ENCODE measurements around the gene CFTR. TPM values are rescaled to one million over a fixed set of nuclear protein-coding genes. Genes with fewer than 3 reads are reported as not detected.
"Not testable (repeated sequence)": the region's sequence is repeated elsewhere in the genome, so short reads cannot be mapped to it uniquely, and the experiment has no call there.

Gene CFTR
- total RNA-seq, 2 experiments from 2014 or later: not detected

DNA sequence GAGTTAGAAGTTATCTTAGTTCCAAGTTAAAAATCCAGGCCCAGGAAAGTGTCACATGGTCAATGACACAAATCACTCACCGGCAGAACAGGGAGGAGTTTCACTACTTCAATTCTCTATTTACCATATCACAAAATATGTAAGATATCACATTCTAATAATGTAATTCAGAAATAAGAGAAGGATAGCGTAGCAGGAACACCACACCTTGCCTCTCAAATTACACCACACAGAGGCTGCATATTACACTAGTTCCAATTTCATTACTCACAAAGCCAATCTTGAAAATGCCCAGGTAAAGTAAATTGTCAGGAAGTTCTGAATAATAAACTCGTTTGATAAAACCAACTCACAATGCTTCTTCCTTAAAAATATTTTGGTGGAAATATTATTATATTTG is 224.2 kb downstream of the CFTR start:
- Mint-ChIP-seq H3K4me3 (no peak overlapping the region), H3K4me1 (ENCODE audit: low read depth) (no peaks in the 10 kb centered on the region), H3K27me3 (no peaks in the 10 kb centered on the region), H3K36me3 (ENCODE audit: low read depth) (no peaks in the 10 kb centered on the region), H3K9me3 (no peaks in the 10 kb centered on the region), H3K27ac (no peak overlapping the region)
- intact Hi-C loops (cut with micrococcal nuclease): no loop called here
- ChIA-PET CTCF (interaction anchor here (1.2 kb wide), 1 partner anchor 12 kb away, joined by 3 read pairs; no protein-coding TSS in a partner anchor), POLR2A (no interaction called here)
- DNase-seq (no peak), ATAC-seq (no peak)
- no peak for TF ChIP-seq CTCF (IDR thresholded peaks at IDR 0.05)

DNA sequence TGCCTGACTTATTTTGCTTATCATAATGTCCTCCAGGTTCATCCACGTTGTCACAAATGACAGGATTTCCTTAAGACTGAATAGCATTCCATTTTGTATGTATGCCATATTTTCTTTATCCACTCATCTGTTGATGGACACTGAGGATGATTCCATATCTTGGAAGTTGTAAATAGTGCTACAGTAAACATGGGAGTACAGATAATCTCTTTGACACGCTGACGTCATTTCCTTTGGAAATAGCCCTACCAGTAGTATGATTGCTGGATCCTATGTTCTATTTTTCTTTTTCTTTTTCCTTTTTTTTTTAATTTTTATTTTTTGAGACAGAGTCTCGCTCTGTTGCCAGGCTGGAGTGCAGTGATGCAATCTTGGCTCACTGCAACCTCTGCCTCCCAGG is 225.8 kb downstream of the CFTR start:
- TF ChIP-seq CTCF (IDR thresholded peaks at IDR 0.05): no peak
- Mint-ChIP-seq H3K4me3 (no peak overlapping the region), H3K4me1 (ENCODE audit: low read depth) (no peaks in the 10 kb centered on the region), H3K36me3 (ENCODE audit: low read depth) (no peaks in the 10 kb centered on the region), H3K27ac (no peak overlapping the region), H3K9me3 (no peaks in the 10 kb centered on the region), H3K27me3 (no peaks in the 10 kb centered on the region)
- no peak for ATAC-seq
- ChIA-PET CTCF (no interaction called here), POLR2A (no interaction called here)
- DNase-seq: no peak
- intact Hi-C loops (cut with micrococcal nuclease): no loop called here

DNA sequence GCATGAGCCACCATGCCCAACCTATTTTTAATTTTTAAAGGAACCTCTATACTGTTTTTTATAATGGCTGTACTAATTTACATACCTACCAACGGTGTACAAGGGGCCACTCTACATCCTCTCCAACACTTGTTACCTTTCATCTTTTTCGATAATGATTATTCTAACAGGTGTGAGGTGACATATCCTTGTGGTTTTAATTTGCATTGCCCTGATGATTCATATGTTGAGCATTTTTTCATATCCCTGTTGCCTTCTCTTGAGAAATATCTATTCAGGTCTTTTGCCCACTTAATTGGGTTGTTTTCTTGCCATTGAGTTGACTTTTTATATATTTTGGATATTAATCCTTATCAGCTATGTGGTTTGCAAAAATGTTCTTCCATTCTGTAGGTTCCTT is 226.4 kb downstream of the CFTR start:
- CTCF ChIA-PET: no interaction called here
- POLR2A ChIA-PET: no interaction called here

GRCh38 chr7:117707080-117707479 is 227.3 kb downstream of the CFTR start:
- intact Hi-C loops (cut with micrococcal nuclease): no loop called here
- no peak for DNase-seq
- H3K4me1 Mint-ChIP-seq (ENCODE audit: low read depth): no peaks in the 10 kb centered on the region

More for the DNA sequence above, 226.4 kb downstream of the CFTR start:
- intact Hi-C loops (cut with micrococcal nuclease): no loop called here
- Mint-ChIP-seq H3K4me1 (ENCODE audit: low read depth) (no peaks in the 10 kb centered on the region), H3K4me3 (no peak overlapping the region), H3K9me3 (no peaks in the 10 kb centered on the region), H3K27ac (no peak overlapping the region), H3K27me3 (no peaks in the 10 kb centered on the region), H3K36me3 (ENCODE audit: low read depth) (no peaks in the 10 kb centered on the region)
- ATAC-seq (no peak), DNase-seq (no peak)
- no peak for TF ChIP-seq CTCF (IDR thresholded peaks at IDR 0.05)

GRCh38 chr7:117708173-117708572 is 228.3 kb downstream of the CFTR start:
- H3K4me1 Mint-ChIP-seq (ENCODE audit: low read depth); POLR2A ChIA-PET; intact Hi-C loops (cut with micrococcal nuclease); H3K27ac Mint-ChIP-seq; H3K36me3 Mint-ChIP-seq (ENCODE audit: low read depth); H3K9me3 Mint-ChIP-seq; ATAC-seq; H3K4me3 Mint-ChIP-seq; H3K27me3 Mint-ChIP-seq; DNase-seq; CTCF ChIA-PET: not testable (repeated sequence)

More at GRCh38 chr7:117707080-117707479, 227.3 kb downstream of the CFTR start:
- Mint-ChIP-seq H3K4me3 (no peak overlapping the region), H3K36me3 (ENCODE audit: low read depth) (no peaks in the 10 kb centered on the region), H3K27me3 (no peaks in the 10 kb centered on the region), H3K9me3 (no peaks in the 10 kb centered on the region), H3K27ac (no peak overlapping the region)
- ChIA-PET POLR2A (no interaction called here), CTCF (no interaction called here)
- no peak for TF ChIP-seq CTCF (IDR thresholded peaks at IDR 0.05)
- no peak for ATAC-seq

GRCh38 chr7:117711556-117711955 is 231.7 kb downstream of the CFTR start:
- ChIA-PET POLR2A (no interaction called here), CTCF (interaction anchor here (1.3 kb wide), 1 partner anchor 13 kb away, joined by 3 read pairs; no protein-coding TSS in a partner anchor)
- no peak for ATAC-seq
- H3K27ac Mint-ChIP-seq: no peak overlapping the region
- no peak for TF ChIP-seq CTCF (IDR thresholded peaks at IDR 0.05)
- H3K27me3 Mint-ChIP-seq: peaks cover 1% of the 10 kb centered on the region
- H3K9me3 Mint-ChIP-seq: no peaks in the 10 kb centered on the region
- no peaks in the 10 kb centered on the region for H3K4me1 Mint-ChIP-seq (ENCODE audit: low read depth)
- H3K4me3 Mint-ChIP-seq: no peak overlapping the region
- no peaks in the 10 kb centered on the region for H3K36me3 Mint-ChIP-seq (ENCODE audit: low read depth)
- DNase-seq: no peak
- intact Hi-C loops (cut with micrococcal nuclease): no loop called here

Measured in activated CD8-positive, alpha-beta T cell treated with anti-CD3 and anti-CD28 coated beads for 36 hours (primary cell).